WTC11 (cell line): ENCODE data around the gene FAM163A. TPM values are rescaled to one million over a fixed set of nuclear protein-coding genes. Genes with fewer than 3 reads are reported as not detected.
A peak's percentile ranks its signal among the peaks of the same experiment; 100 is the strongest.

ENCODE experiments used
- ATF3 ChIP-seq: sonication (generic); formaldehyde crosslinking; conservative IDR thresholded peaks from 2 replicates; pipeline ENCODE4 v1.8.1; 2022; ENCODE audit warnings: mild to moderate bottlenecking, missing genetic modification reagents
- CREB1 ChIP-seq: sonication (generic); formaldehyde crosslinking; IDR thresholded peaks from 2 replicates; pipeline ENCODE4 v1.8.0; 2023; ENCODE audit warnings: mild to moderate bottlenecking, missing genetic modification reagents
- CREM ChIP-seq: sonication (generic); formaldehyde crosslinking; IDR thresholded peaks from 2 replicates; pipeline ENCODE4 v1.8.1; 2022; ENCODE audit warnings: mild to moderate bottlenecking, missing genetic modification reagents, moderate library complexity
- FOXP1 ChIP-seq: sonication (generic); formaldehyde crosslinking; IDR thresholded peaks from 2 replicates; pipeline ENCODE4 v1.8.0; 2022; ENCODE audit warnings: missing genetic modification reagents, mild to moderate bottlenecking, moderate library complexity, borderline replicate concordance
- FOXP4 ChIP-seq: sonication (generic); formaldehyde crosslinking; IDR thresholded peaks from 2 replicates; pipeline ENCODE4 v1.8.0; 2022; ENCODE audit warnings: mild to moderate bottlenecking, missing genetic modification reagents
- IRF2 ChIP-seq: sonication (generic); formaldehyde crosslinking; IDR thresholded peaks from 2 replicates; pipeline ENCODE4 v1.8.0; 2022; ENCODE audit warnings: low read depth, missing genetic modification reagents, borderline replicate concordance
- MAX ChIP-seq: sonication (generic); formaldehyde crosslinking; IDR thresholded peaks from 2 replicates; pipeline ENCODE4 v1.8.0; 2022; ENCODE audit warnings: mild to moderate bottlenecking, missing genetic modification reagents
- NFE2L1 ChIP-seq: sonication (generic); formaldehyde crosslinking; IDR thresholded peaks from 2 replicates; pipeline ENCODE4 v1.8.1; 2023; ENCODE audit warnings: missing genetic modification reagents
- NR1H2 ChIP-seq: sonication (generic); formaldehyde crosslinking; IDR thresholded peaks from 2 replicates; pipeline ENCODE4 v1.9.0; 2021; ENCODE audit warnings: mild to moderate bottlenecking, moderate library complexity, missing genetic modification reagents
- OVOL2 ChIP-seq: fragments of 250-450 bp; sonication (Bioruptor Pico); IDR thresholded peaks from 2 replicates; pipeline ENCODE4 v1.9.0; 2021; ENCODE audit warnings: mild to moderate bottlenecking, borderline replicate concordance
- SMAD3 ChIP-seq: sonication (generic); formaldehyde crosslinking; IDR thresholded peaks from 2 replicates; pipeline ENCODE4 v1.8.0; 2022; ENCODE audit warnings: missing genetic modification reagents, mild to moderate bottlenecking, borderline replicate concordance
- TEAD1 ChIP-seq: sonication (generic); formaldehyde crosslinking; IDR thresholded peaks from 2 replicates; pipeline ENCODE4 v1.8.0; 2022; ENCODE audit warnings: mild to moderate bottlenecking, missing genetic modification reagents
- TP53 ChIP-seq: sonication (generic); formaldehyde crosslinking; IDR thresholded peaks from 2 replicates; pipeline ENCODE4 v1.8.1; 2023; ENCODE audit warnings: mild to moderate bottlenecking, missing genetic modification reagents
- ZNF121 ChIP-seq: sonication (generic); formaldehyde crosslinking; IDR thresholded peaks from 2 replicates; pipeline ENCODE4 v1.8.0; 2023; ENCODE audit warnings: missing genetic modification reagents
- ZNF317 ChIP-seq: sonication (generic); formaldehyde crosslinking; IDR thresholded peaks from 2 replicates; pipeline ENCODE4 v1.8.1; 2023; ENCODE audit warnings: low read depth, mild to moderate bottlenecking, moderate library complexity, missing genetic modification reagents, borderline replicate concordance
- ZNF423 ChIP-seq: fragments of 250-450 bp; sonication (Bioruptor Pico); IDR thresholded peaks from 2 replicates; pipeline ENCODE4 v2.1.2; 2022; ENCODE audit warnings: mild to moderate bottlenecking, moderate library complexity
- total RNA-seq: library from RNA; stranded (reverse); gene quantifications from 3 replicates; pipeline ENCODE4 v1.2.3, GENCODE V29; 2021
- TF ChIP-seq, protein P1 (sequence below): sonication (generic); formaldehyde crosslinking; IDR thresholded peaks from 2 replicates; pipeline ENCODE4 v1.8.1; 2022; ENCODE audit warnings: mild to moderate bottlenecking, moderate library complexity, missing genetic modification reagents
- TF ChIP-seq, protein P2 (sequence below): fragments of 250-450 bp; sonication (Bioruptor Pico); IDR thresholded peaks from 2 replicates; pipeline ENCODE4 v1.9.0; 2021; ENCODE audit warnings: mild to moderate bottlenecking
- TF ChIP-seq, protein P3 (sequence below): sonication (generic); formaldehyde crosslinking; IDR thresholded peaks from 2 replicates; pipeline ENCODE4 v1.8.1; 2023; ENCODE audit warnings: mild to moderate bottlenecking, missing genetic modification reagents, borderline replicate concordance
- TF ChIP-seq, protein P4 (sequence below): sonication (generic); formaldehyde crosslinking; IDR thresholded peaks from 2 replicates; pipeline ENCODE4 v1.8.1; 2022; ENCODE audit warnings: low read depth, missing genetic modification reagents, borderline replicate concordance

Gene FAM163A
- total RNA-seq, 1 experiment from 2014 or later = 0.07 TPM

DNA sequence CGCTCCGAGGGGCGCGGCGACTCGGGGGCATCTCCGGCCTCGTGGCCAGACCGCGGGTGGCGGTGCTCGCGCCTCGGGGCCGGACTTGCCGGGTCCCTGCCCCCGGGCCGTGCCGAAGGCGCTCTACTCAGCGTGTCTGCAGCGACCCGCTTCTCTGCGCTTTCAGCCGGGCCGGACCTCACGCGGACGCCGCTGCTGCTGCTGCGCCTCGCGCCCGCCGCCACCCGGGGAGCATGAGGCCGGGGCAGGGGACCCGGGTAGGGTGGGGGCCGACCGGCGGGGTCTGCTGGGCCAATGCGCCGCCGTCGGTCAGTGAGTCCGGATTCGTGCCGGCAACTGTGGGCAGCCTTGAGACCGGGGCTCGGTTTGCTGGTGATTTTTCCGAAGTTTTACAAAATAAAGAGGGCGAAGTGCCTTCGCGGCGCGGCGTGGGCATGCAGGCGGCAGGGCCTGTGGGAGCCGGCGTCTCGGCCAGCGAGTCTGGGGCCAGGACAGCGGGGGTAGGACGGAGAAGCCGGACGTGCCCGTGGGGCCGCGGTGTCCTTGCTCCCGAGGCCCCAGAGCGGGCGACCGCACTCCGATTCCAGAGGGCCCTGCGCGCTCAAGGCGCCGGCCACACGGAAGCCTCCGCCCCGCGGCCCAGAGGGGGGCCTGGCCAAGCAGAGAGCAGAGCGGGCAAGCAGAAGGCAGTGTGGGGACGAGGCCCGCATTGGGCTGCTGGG lies 749 bp downstream of the FAM163A start (continued):
- TF ChIP-seq, protein P1, sequence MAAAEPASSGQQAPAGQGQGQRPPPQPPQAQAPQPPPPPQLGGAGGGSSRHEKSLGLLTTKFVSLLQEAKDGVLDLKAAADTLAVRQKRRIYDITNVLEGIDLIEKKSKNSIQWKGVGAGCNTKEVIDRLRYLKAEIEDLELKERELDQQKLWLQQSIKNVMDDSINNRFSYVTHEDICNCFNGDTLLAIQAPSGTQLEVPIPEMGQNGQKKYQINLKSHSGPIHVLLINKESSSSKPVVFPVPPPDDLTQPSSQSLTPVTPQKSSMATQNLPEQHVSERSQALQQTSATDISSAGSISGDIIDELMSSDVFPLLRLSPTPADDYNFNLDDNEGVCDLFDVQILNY (CRISPR knock-in tag) = no peak
- TF ChIP-seq SMAD3 (CRISPR knock-in tag) (no peak), OVOL2 (CRISPR knock-in tag) (no peak), FOXP1 (CRISPR knock-in tag) (0 out of 2 replicates have a peak, but pooled peaks have one; percentile 37), IRF2 (CRISPR knock-in tag) (no peak), TEAD1 (no peak), TP53 (CRISPR knock-in tag) (0 out of 2 replicates have a peak, but pooled peaks have one; percentile 5), NFE2L1 (no peak), NR1H2 (no peak), CREB1 (peak; percentile 49; the same call in 1 of the 2 replicates), ZNF317 (peak; percentile 10; the same call in 1 of the 2 replicates), CREM (CRISPR knock-in tag) (no peak), MAX (CRISPR knock-in tag) (no peak), FOXP4 (CRISPR knock-in tag) (no peak), ATF3 (CRISPR knock-in tag) (no peak), ZNF121 (no peak), ZNF423 (CRISPR knock-in tag) (peak; percentile 26; the same call in 1 of the 2 replicates)
- TF ChIP-seq, protein P2, sequence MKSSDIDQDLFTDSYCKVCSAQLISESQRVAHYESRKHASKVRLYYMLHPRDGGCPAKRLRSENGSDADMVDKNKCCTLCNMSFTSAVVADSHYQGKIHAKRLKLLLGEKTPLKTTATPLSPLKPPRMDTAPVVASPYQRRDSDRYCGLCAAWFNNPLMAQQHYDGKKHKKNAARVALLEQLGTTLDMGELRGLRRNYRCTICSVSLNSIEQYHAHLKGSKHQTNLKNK = no peak
- TF ChIP-seq, protein P3, sequence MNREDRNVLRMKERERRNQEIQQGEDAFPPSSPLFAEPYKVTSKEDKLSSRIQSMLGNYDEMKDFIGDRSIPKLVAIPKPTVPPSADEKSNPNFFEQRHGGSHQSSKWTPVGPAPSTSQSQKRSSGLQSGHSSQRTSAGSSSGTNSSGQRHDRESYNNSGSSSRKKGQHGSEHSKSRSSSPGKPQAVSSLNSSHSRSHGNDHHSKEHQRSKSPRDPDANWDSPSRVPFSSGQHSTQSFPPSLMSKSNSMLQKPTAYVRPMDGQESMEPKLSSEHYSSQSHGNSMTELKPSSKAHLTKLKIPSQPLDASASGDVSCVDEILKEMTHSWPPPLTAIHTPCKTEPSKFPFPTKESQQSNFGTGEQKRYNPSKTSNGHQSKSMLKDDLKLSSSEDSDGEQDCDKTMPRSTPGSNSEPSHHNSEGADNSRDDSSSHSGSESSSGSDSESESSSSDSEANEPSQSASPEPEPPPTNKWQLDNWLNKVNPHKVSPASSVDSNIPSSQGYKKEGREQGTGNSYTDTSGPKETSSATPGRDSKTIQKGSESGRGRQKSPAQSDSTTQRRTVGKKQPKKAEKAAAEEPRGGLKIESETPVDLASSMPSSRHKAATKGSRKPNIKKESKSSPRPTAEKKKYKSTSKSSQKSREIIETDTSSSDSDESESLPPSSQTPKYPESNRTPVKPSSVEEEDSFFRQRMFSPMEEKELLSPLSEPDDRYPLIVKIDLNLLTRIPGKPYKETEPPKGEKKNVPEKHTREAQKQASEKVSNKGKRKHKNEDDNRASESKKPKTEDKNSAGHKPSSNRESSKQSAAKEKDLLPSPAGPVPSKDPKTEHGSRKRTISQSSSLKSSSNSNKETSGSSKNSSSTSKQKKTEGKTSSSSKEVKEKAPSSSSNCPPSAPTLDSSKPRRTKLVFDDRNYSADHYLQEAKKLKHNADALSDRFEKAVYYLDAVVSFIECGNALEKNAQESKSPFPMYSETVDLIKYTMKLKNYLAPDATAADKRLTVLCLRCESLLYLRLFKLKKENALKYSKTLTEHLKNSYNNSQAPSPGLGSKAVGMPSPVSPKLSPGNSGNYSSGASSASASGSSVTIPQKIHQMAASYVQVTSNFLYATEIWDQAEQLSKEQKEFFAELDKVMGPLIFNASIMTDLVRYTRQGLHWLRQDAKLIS = no peak
- TF ChIP-seq, protein P4, sequence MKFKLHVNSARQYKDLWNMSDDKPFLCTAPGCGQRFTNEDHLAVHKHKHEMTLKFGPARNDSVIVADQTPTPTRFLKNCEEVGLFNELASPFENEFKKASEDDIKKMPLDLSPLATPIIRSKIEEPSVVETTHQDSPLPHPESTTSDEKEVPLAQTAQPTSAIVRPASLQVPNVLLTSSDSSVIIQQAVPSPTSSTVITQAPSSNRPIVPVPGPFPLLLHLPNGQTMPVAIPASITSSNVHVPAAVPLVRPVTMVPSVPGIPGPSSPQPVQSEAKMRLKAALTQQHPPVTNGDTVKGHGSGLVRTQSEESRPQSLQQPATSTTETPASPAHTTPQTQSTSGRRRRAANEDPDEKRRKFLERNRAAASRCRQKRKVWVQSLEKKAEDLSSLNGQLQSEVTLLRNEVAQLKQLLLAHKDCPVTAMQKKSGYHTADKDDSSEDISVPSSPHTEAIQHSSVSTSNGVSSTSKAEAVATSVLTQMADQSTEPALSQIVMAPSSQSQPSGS (CRISPR knock-in tag) = no peak
